Epithelial cell of esophagus (primary cell): ENCODE results near the gene ITGA7.

Experiments
- DNase-seq: peaks from one replicate; pipeline ENCODE4 v3.0.0; 2010; ENCODE audit warnings: low read depth
- H3K4me3 ChIP-seq: 2 replicates; pipeline ENCODE4 v1.5.1; 2011; ENCODE audit warnings: mild to moderate bottlenecking, low read length, control low read depth
- TF ChIP-seq, protein P1 (sequence below): IDR thresholded peaks from 2 replicates; pipeline ENCODE4 v1.5.1; 2011; ENCODE audit warnings: low read depth, mild to moderate bottlenecking, low read length, control low read depth, inconsistent platforms; ENCODE audit not compliant: insufficient read depth; ENCODE audit errors: missing control alignments

Gene ITGA7

DNA sequence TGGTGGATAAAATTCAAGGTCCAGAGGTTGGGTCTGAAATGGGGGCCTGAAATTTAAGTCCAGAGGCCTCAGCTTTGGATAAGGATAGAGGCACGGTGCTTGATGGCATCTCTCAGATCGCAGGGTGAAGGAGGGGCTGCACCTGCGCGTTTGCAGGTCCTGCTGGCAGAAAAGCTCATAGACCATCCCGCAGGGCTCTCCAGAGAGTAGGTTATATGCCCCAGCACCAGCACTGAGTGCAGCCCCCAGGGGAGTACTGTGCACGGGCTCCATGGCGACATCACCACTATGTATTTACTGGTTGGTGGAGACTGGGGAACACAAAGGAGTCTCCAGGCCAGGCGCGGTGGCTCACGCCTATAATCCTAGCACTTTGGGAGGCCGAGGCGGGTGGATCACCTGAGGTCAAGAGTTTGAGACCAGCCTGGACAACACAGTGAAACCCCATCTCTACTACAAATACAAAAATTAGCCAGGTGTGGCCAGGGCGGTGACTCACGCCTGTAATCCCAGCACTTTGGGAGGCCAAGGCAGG, 25.4 kb upstream of the ITGA7 start:
- no peak for DNase-seq
- TF ChIP-seq, protein P1, sequence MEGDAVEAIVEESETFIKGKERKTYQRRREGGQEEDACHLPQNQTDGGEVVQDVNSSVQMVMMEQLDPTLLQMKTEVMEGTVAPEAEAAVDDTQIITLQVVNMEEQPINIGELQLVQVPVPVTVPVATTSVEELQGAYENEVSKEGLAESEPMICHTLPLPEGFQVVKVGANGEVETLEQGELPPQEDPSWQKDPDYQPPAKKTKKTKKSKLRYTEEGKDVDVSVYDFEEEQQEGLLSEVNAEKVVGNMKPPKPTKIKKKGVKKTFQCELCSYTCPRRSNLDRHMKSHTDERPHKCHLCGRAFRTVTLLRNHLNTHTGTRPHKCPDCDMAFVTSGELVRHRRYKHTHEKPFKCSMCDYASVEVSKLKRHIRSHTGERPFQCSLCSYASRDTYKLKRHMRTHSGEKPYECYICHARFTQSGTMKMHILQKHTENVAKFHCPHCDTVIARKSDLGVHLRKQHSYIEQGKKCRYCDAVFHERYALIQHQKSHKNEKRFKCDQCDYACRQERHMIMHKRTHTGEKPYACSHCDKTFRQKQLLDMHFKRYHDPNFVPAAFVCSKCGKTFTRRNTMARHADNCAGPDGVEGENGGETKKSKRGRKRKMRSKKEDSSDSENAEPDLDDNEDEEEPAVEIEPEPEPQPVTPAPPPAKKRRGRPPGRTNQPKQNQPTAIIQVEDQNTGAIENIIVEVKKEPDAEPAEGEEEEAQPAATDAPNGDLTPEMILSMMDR, result no peak
- no peak overlapping the region for H3K4me3 ChIP-seq

DNA sequence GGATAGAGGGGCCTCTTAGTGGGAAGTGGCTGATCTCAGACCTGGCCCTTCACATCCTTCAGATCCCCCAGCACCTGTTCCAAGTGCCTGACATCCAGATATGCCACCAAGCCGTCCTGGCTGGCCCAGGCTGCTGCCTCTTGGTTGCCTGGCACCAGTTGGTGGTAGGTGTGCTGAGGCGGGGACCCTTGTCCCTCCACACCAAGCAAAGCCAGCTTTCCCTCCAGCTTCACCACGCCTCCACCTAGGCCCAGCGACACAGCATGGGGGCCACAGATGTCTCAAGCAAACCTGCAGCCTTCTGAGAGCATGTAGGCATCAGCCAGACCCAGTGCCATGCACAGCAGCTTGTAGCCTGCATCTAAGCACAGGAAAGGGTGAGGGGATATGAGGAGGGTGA, 24.6 kb upstream of the ITGA7 start:
- no peak for DNase-seq
- TF ChIP-seq, protein P1, result no peak
- H3K4me3 ChIP-seq, result no peak overlapping the region

DNA sequence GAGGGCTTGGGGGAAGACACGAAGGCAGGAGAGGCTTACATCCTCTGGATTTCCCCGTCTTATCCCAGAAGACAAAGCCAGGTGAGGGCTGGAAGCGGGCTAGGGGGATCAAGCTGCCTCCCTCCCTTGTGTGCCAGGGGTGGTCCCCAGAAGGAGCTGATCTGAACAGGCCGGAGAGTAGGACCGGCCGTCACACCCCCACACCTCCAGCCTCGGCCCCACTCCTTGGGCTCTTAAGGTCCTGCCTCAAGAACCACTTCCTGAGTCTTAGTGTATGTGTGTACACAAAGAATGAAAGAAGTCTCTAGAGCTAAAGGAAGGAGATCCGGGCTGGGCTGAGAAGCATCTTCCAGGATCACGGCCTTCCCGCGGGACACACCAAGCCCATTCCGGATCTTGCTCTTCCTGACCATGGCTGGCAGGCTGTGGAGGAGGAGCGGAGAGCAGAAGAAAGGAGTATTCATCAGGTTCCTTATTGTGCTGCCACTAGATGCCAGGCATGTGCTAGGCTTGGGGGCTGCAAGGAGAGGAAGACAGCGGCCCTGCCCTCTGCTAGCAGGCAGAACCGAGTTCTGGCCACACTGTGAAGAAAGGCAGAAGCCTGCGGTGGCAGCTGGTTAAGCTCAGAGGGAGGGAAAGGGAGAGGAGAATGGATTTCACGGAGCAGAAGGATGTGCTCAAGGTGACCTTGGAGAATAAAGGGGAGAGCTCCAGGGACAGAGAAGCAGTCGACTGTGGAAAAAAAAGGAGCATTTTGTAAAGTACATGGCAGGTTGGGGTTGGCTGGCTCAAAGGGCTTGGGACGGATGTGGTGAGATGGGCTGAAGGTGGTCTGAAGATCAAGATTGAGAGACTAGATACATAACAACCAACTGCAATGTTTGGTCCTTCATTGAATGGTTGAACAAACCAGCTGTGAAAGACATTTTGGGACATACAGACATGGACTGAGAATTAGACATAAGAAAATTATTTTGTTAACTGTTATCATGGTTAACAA, 22.4 kb upstream of the ITGA7 start:
- peak overlapping the region; percentile 74 for H3K4me3 ChIP-seq
- peak; percentile 53 for DNase-seq
- TF ChIP-seq, protein P1, result no peak

DNA sequence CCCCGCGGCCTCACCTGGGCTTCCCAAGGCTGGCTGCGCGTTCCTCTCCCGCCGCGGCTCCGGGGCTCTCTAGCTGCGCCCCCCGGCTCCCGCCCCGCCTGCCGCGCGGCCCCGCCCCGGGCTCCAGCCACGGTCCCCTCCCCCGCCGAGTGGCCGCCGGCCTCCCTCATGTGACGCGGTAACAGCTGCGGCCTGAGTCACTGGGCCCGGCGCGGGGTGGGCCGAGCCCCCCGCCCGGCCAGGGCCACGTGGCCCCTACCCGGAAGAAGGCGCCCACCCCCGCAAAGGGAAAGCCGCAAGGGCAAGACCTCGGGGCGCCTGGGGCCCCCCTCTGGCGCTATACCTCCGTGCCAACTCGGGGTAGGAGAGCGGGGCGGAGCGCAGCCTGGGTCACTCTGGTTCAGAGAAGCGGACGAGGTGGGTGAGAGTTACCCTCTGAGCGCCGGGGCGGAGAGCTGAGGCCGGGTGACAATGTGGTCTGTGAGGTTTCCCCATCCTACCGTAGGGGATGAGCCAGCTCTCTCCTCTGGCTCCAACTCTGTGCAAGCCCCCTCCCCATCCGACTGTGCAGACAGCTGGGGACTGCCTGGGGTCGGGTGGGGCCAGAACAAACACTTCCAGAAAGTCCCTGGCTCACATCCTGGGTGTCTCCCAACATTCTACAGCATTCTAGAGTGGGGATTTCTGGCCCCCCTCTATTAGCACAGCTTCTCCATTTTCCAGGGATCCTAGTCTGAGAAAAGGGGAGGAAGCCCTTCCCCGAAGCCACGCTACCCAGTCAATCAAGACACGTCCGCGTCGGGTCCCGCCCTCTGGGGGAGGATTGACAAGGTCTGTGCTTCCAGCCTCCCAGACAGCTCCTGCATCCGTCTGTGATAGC, 21.5 kb upstream of the ITGA7 start, which contains the start of gene CD63:
Gene CD63 (minus strand): TSS at position 71 of the 880 bp plus-strand sequence. CDS start 668 bp downstream, outside the sequence.
- H3K4me3 ChIP-seq, result peak within 1 kb of the TSS; percentile 74
- TF ChIP-seq, protein P1, result no peak
- peak; percentile 95 for DNase-seq

DNA sequence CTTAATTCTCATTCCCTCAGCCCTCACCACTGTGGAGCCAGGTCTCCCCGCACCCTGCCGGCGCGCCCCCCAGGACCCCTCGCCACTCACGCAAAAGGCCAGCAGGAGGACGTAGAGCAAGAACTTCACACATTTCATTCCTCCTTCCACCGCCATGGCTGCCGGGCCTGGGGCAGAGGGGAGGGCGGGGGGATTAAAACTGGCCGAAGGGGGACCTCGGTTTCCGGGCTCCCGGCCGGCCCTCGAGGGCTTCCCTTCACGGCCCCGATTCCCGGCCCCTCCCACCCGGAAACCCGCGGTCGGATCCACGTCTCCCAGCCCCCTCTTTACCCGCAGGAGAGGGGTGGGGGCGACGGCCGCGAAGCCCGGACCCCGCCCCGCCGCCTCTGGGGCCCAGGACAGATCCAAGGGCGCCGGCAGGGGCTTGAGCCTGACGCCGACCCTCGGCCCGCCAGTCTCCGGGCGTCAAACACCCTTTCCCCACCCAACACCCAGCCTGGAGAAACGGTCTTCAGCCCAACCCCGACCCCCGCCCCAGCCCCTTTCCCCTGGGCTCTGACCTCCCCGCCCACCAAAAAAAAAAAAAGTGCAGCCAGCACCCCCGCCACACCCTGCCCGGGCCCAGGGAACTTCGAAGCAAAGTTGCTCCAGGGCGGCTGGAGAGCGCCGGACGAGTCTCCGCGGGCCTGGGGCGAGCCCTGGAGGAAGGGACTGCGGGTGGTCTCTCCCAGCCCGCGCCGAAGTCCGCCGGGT, 20.7 kb upstream of the ITGA7 start:
- TF ChIP-seq, protein P1, result no peak
- peak; percentile 44 for DNase-seq
- H3K4me3 ChIP-seq, result peak overlapping the region; percentile 74

DNA sequence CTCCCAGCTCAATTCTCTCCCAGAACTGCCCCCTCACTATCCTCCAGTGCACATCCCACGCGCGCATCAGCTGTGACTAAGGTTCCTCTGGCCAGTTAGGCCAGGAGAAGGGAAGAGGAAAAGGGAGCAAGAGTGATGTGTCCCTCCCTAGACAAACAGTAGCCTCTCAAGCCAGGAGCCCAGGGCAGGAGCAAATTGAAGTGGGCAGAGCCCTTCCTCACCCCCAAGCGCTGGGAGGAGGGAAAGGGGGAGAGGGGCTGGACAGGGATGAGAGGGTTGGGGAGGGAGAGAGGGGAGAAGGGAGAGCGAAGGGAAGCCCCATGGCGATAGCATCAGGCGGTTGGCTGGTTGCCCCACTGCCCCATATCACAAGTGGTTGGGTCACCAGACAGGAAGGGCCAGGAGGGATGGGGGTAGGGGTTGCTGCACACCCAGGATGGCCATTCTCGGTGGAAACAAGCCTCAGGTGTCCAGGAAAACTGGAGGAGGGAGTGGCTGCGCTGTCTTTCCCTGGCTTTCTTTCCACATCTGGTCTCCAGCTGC, 20.0 kb upstream of the ITGA7 start:
- TF ChIP-seq, protein P1, result no peak

More for the DNA sequence above, 20.0 kb upstream of the ITGA7 start:
- H3K4me3 ChIP-seq, result peak overlapping the region; percentile 74
- no peak for DNase-seq
